NT2/D1 (cell line): ENCODE data around the gene ANLN.

Experiments
- YY1 ChIP-seq: IDR thresholded peaks from 2 replicates; pipeline ENCODE4 v1.6.1; 2011; ENCODE audit not compliant: insufficient read length, insufficient read depth
- ZNF274 ChIP-seq: IDR thresholded peaks from 2 replicates; pipeline ENCODE4 v1.6.1; 2011; ENCODE audit warnings: mild to moderate bottlenecking, low read depth, low read length

DNA sequence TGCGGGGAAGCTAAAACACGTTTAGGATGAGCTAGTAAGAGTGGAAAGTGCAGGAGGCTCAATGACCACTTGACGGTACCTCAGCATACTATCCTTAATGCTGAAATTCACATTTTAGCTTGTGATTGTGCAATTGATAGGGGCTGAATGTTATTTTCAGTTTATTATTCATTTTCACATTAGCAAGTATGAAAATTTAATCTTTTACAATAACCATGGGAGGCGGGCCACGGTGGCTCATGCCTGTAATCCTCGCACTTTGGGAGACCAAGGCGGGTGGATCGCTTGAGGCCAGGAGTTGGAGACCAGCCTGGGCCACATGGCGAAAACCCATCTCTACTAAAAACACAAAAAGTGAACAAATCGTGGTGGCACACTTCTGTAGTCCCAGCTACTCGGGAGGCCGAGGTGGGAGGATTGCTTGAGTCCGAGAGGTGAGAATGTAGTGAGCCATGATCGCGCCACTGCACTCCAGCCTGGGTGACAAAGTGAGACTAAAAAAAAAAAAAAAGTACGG is 22.0 kb upstream of the ANLN start:
- no peak for TF ChIP-seq ZNF274
- TF ChIP-seq YY1: no peak
